HCT116 (cell line): Measurements from ENCODE around the gene GRIP2. TPM values are rescaled to one million over a fixed set of nuclear protein-coding genes. Genes with fewer than 3 reads are reported as not detected.

Source experiments
- ATAC-seq: fragments of 200-7000 bp; cut with Tn5 transposase; 2 replicates; pipeline ENCODE4 v1.9.1; 2020; ENCODE audit warnings: mild to moderate bottlenecking, moderate library complexity
- BruUV-seq: library from RNA; stranded (reverse); fragments of 400-500 nt; replicated peaks from 2 replicates; lab custom pipeline; 2021; lab: Mats Ljungman, UMichigan
- CTCF ChIA-PET: fragments of 300-600 bp; sonication (Branson Sonifier 250); formaldehyde crosslinking; loops from one replicate; lab custom pipeline; 2021; ENCODE audit warnings: antibody characterized with exemption; lab: Charles Lee
- POLR2A ChIA-PET: fragments of 300-600, 350-600 bp; sonication (Branson Sonifier 250); formaldehyde crosslinking; loops from one replicate; lab custom pipeline; 2021; ENCODE audit warnings: antibody characterized with exemption; lab: Charles Lee
- RAD21 ChIA-PET, 2 experiments: fragments of 300-600 bp; sonication (Branson Sonifier 250); formaldehyde crosslinking; loops; one replicate each; lab custom pipeline; 2023; ENCODE audit warnings: low total read pairs in 2 of 2; ENCODE audit not compliant: uncharacterized antibody in 2 of 2, unreplicated experiment in 2 of 2, low non-redundant PET in 1 of 2; lab: Charles Lee
- DNase-seq: peaks from one replicate; pipeline ENCODE4 v3.0.0-alpha.2; 2010; ENCODE audit warnings: low read depth, low spot score
- H2AFZ ChIP-seq: fragments of 200-600 bp; shearing (Covaris generic), sonication (generic); 2 replicates; pipeline ENCODE4 v1.6.1; 2017; ENCODE audit warnings: low read depth, mixed run types, mixed read lengths, antibody characterized with exemption, low read length; ENCODE audit not compliant: poor library complexity, severe bottlenecking
- H3K27ac ChIP-seq: 2 replicates; pipeline ENCODE4 v1.5.1; 2012; ENCODE audit warnings: low read depth, low read length
- H3K27me3 ChIP-seq: fragments of 200-600 bp; sonication (generic); 2 replicates; pipeline ENCODE4 v1.6.1; 2016; ENCODE audit warnings: mixed run types, low read length, mixed read lengths; ENCODE audit not compliant: insufficient read depth
- H3K36me3 ChIP-seq, 2 experiments: fragments of 200-500 bp in 1 of 2; fragments of 200-600 bp in 1 of 2; sonication (Bioruptor generic) in 1 of 2; sonication (generic) in 1 of 2; 2 replicates each; pipeline versions ENCODE4 v1.5.1 to v1.6.1; 2014 to 2016; ENCODE audit warnings: low read length in 2 of 2, inconsistent platforms in 1 of 2, mixed read lengths in 1 of 2, mixed run types in 1 of 2; ENCODE audit not compliant: insufficient read depth in 2 of 2, control insufficient read depth in 1 of 2
- H3K4me1 ChIP-seq, 2 experiments: fragments of 200-600 bp in 1 of 2; sonication (generic) in 1 of 2; 2 replicates each; pipeline versions ENCODE4 v1.5.1 to v1.6.1; 2012 to 2017; ENCODE audit warnings: low read length in 2 of 2, inconsistent platforms in 1 of 2, mild to moderate bottlenecking in 1 of 2, mixed read lengths in 1 of 2, mixed run types in 1 of 2, moderate library complexity in 1 of 2; ENCODE audit not compliant: insufficient read depth in 2 of 2, control insufficient read depth in 1 of 2
- H3K4me2 ChIP-seq: fragments of 200-600 bp; sonication (generic); 2 replicates; pipeline ENCODE4 v1.6.1; 2017; ENCODE audit warnings: mixed run types, low read length, mixed read lengths
- H3K4me3 ChIP-seq, 2 experiments: fragments of 200-600 bp in 1 of 2; sonication (generic) in 1 of 2; replicated peaks in 1 of 2; 2 replicates each; pipeline ENCODE4 v1.5.1; 2011 to 2016; ENCODE audit warnings: low read length in 2 of 2, control low read depth in 1 of 2, low read depth in 1 of 2, mild to moderate bottlenecking in 1 of 2, mixed read lengths in 1 of 2, mixed run types in 1 of 2
- H3K79me2 ChIP-seq: fragments of 200-600 bp; sonication (generic); 2 replicates; pipeline ENCODE4 v1.6.1; 2017; ENCODE audit warnings: mild to moderate bottlenecking, mixed run types, low read length, moderate library complexity, mixed read lengths; ENCODE audit not compliant: insufficient read depth
- H3K9ac ChIP-seq: fragments of 200-600 bp; sonication (generic); 2 replicates; pipeline ENCODE4 v1.6.1; 2016; ENCODE audit warnings: low read length, mixed read lengths
- H3K9me2 ChIP-seq: fragments of 200-600 bp; sonication (generic), shearing (Covaris generic); 2 replicates; pipeline ENCODE4 v1.6.1; 2017; ENCODE audit warnings: mixed run types, mild to moderate bottlenecking, moderate library complexity; ENCODE audit not compliant: insufficient read depth
- H3K9me3 ChIP-seq, 2 experiments: fragments of 200-500 bp in 1 of 2; fragments of 200-600 bp in 1 of 2; sonication (Bioruptor generic) in 1 of 2; sonication (generic) in 1 of 2; 2 replicates each; pipeline ENCODE4 v1.6.1; 2014 to 2017; ENCODE audit warnings: low read length in 2 of 2, mixed read lengths in 2 of 2, inconsistent platforms in 1 of 2, low read depth in 1 of 2, mild to moderate bottlenecking in 1 of 2, mixed run types in 1 of 2, moderate library complexity in 1 of 2; ENCODE audit not compliant: control insufficient read depth in 1 of 2, insufficient read depth in 1 of 2
- H4K20me1 ChIP-seq: fragments of 200-600 bp; sonication (generic), shearing (Covaris generic); 2 replicates; pipeline ENCODE4 v1.6.1; 2017; ENCODE audit warnings: mixed run types, mild to moderate bottlenecking, moderate library complexity; ENCODE audit not compliant: insufficient read depth
- CBX3 ChIP-seq: IDR thresholded peaks from 2 replicates; pipeline ENCODE4 v1.6.1; 2012; ENCODE audit warnings: low read depth
- CEBPB ChIP-seq: IDR thresholded peaks from 2 replicates; pipeline ENCODE4 v1.6.1; 2012; ENCODE audit warnings: low read depth
- ELF1 ChIP-seq: IDR thresholded peaks from 2 replicates; pipeline ENCODE4 v1.6.1; 2012; ENCODE audit warnings: low read depth, borderline replicate concordance
- EZH2phosphoT487 ChIP-seq: fragments of 200-600 bp; IDR thresholded peaks from 2 replicates; pipeline ENCODE4 v1.6.1; 2018; ENCODE audit warnings: antibody characterized with exemption, borderline replicate concordance
- FOSL1 ChIP-seq: IDR thresholded peaks from 2 replicates; pipeline ENCODE4 v1.6.1; 2012; ENCODE audit warnings: low read depth
- POLR2A ChIP-seq: IDR thresholded peaks from 2 replicates; pipeline ENCODE4 v1.7.0; 2011; ENCODE audit warnings: borderline replicate concordance; ENCODE audit not compliant: insufficient read depth, insufficient read length; ENCODE audit errors: extremely low read depth
- POLR2AphosphoS5 ChIP-seq: IDR thresholded peaks from 2 replicates; pipeline ENCODE4 v1.6.1; 2011; ENCODE audit warnings: mild to moderate bottlenecking, low read depth, low read length, moderate library complexity
- RAD21 ChIP-seq: IDR thresholded peaks from 2 replicates; pipeline ENCODE4 v1.6.1; 2012; ENCODE audit warnings: low read depth, mild to moderate bottlenecking
- YY1 ChIP-seq: IDR thresholded peaks from 2 replicates; pipeline ENCODE4 v1.6.1; 2011; ENCODE audit warnings: low read length, low read depth, moderate library complexity, mild to moderate bottlenecking; ENCODE audit not compliant: insufficient replicate concordance; ENCODE audit errors: extremely low read depth
- ZFX ChIP-seq: fragments of 450-650 bp; IDR thresholded peaks from 2 replicates; pipeline ENCODE4 v1.6.1; 2017
- ZNF274 ChIP-seq: fragments of 200-500 bp; sonication (Bioruptor generic); IDR thresholded peaks from 2 replicates; pipeline ENCODE4 v1.6.1; 2014; ENCODE audit warnings: mild to moderate bottlenecking, low read depth, low read length, inconsistent platforms
- intact Hi-C: fragments of 100-400 bp; cut with micrococcal nuclease; formaldehyde crosslinking; loops from 2 replicates; pipeline ENCODE4 v1.10.0; 2022
- total RNA-seq: library from RNA; stranded (reverse); gene quantifications from one replicate; pipeline ENCODE4 v1.2.1, GENCODE V29; 2021; ENCODE audit not compliant: unreplicated experiment
- TF ChIP-seq, protein P1 (sequence below): IDR thresholded peaks from 2 replicates; pipeline ENCODE4 v1.6.1; 2012; ENCODE audit warnings: low read depth
- TF ChIP-seq, protein P2 (sequence below), 3 experiments: fragments of 200-600 bp in 1 of 3; sonication (generic) in 1 of 3; IDR thresholded peaks in 2 of 3; conservative IDR thresholded peaks in 1 of 3; 2 replicates each; pipeline ENCODE4 v1.5.1; 2012 to 2017; ENCODE audit warnings: low read depth in 2 of 3, low read length in 2 of 3, antibody characterized with exemption in 1 of 3, borderline replicate concordance in 1 of 3, control low read depth in 1 of 3, mild to moderate bottlenecking in 1 of 3, mixed read lengths in 1 of 3, mixed run types in 1 of 3, moderate library complexity in 1 of 3; ENCODE audit not compliant: insufficient read depth in 1 of 3
- TF ChIP-seq, protein P3 (sequence below): IDR thresholded peaks from 2 replicates; pipeline ENCODE4 v1.6.1; 2011; ENCODE audit warnings: mild to moderate bottlenecking, low read length, moderate library complexity; ENCODE audit not compliant: insufficient replicate concordance; ENCODE audit errors: extremely low read depth
- TF ChIP-seq, protein P4 (sequence below): IDR thresholded peaks from 2 replicates; pipeline ENCODE4 v1.6.1; 2012

GRIP2 gene
- total RNA-seq, 1 experiment from 2014 or later: 0.34 TPM

DNA sequence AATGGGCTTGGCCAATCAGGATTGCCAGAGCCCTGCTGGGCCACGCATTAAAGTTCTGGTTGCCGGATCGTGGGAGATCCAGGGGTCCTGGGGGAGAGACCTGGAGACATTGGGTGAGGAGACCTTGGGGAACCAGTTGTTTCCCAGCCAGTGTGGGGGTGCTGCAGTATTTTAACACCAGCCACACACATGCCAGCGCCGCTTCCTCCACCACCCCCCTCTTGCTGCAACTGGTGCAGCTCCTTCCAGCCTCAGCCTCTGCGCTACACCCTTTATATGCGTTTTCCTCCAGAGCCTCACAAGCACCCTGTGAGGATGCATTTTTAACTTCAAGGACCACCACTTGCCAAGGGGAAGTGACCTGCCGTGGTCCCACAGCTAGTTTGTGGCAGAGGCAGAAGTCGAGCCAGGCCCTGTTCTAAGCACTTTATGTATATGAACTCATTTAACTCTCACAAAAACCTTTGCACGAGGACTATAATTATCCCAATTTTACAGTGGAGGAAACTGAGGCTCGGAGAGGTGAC is 29.4 kb upstream of the GRIP2 start (continued):
- TF ChIP-seq, protein P1, sequence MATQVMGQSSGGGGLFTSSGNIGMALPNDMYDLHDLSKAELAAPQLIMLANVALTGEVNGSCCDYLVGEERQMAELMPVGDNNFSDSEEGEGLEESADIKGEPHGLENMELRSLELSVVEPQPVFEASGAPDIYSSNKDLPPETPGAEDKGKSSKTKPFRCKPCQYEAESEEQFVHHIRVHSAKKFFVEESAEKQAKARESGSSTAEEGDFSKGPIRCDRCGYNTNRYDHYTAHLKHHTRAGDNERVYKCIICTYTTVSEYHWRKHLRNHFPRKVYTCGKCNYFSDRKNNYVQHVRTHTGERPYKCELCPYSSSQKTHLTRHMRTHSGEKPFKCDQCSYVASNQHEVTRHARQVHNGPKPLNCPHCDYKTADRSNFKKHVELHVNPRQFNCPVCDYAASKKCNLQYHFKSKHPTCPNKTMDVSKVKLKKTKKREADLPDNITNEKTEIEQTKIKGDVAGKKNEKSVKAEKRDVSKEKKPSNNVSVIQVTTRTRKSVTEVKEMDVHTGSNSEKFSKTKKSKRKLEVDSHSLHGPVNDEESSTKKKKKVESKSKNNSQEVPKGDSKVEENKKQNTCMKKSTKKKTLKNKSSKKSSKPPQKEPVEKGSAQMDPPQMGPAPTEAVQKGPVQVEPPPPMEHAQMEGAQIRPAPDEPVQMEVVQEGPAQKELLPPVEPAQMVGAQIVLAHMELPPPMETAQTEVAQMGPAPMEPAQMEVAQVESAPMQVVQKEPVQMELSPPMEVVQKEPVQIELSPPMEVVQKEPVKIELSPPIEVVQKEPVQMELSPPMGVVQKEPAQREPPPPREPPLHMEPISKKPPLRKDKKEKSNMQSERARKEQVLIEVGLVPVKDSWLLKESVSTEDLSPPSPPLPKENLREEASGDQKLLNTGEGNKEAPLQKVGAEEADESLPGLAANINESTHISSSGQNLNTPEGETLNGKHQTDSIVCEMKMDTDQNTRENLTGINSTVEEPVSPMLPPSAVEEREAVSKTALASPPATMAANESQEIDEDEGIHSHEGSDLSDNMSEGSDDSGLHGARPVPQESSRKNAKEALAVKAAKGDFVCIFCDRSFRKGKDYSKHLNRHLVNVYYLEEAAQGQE: no peak
- TF ChIP-seq, protein P2, sequence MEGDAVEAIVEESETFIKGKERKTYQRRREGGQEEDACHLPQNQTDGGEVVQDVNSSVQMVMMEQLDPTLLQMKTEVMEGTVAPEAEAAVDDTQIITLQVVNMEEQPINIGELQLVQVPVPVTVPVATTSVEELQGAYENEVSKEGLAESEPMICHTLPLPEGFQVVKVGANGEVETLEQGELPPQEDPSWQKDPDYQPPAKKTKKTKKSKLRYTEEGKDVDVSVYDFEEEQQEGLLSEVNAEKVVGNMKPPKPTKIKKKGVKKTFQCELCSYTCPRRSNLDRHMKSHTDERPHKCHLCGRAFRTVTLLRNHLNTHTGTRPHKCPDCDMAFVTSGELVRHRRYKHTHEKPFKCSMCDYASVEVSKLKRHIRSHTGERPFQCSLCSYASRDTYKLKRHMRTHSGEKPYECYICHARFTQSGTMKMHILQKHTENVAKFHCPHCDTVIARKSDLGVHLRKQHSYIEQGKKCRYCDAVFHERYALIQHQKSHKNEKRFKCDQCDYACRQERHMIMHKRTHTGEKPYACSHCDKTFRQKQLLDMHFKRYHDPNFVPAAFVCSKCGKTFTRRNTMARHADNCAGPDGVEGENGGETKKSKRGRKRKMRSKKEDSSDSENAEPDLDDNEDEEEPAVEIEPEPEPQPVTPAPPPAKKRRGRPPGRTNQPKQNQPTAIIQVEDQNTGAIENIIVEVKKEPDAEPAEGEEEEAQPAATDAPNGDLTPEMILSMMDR (IDR thresholded peaks at IDR 0.05 in 2 of 3, conservative IDR thresholded peaks at IDR 0.05 in 1 of 3; ENCODE audit: borderline replicate concordance in 1 of 3, insufficient read depth in 1 of 3, low read depth in 2 of 3, low read length in 2 of 3): no peak
- TF ChIP-seq YY1 (no peak), POLR2AphosphoS5 (no peak), ZFX (no peak), CBX3 (no peak), RAD21 (no peak)

DNA sequence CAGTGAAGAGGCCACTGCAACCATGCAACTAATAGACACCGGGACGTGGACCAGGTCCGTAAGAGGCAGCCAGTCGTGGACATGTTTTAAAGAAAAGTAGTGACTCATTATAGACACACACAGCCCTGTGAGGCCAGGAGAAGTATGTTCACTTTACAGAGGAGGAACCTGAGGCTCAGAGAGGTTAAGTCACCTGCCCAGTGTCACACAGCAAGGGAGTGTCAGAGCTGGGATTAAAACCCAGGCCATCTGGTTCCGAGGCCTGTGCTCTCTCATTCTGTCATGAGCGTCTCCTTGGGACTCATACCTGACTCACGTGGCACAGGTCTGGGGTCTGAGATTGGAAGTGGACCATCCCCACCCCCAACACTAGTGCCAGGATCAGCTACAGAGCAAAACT is 28.1 kb upstream of the GRIP2 start:
- H3K36me3 ChIP-seq: no peaks in the 10 kb centered on the region
- H3K27ac ChIP-seq: no peak overlapping the region
- no peaks in the 10 kb centered on the region for H3K79me2 ChIP-seq
- H3K4me1 ChIP-seq: no peaks in the 10 kb centered on the region
- H3K27me3 ChIP-seq: no peaks in the 10 kb centered on the region
- ChIA-PET RAD21 (no interaction called here), CTCF (no interaction called here), POLR2A (no interaction called here)
- ATAC-seq (no peak), DNase-seq (no peak)
- no peaks in the 10 kb centered on the region for H3K9me2 ChIP-seq
- no peak overlapping the region for H3K4me2 ChIP-seq
- no TSS peak for BruUV-seq
- H2AFZ ChIP-seq: no peak overlapping the region
- H3K4me3 ChIP-seq: no peak overlapping the region
- no peak overlapping the region for H3K9ac ChIP-seq
- H4K20me1 ChIP-seq: no peaks in the 10 kb centered on the region
- H3K9me3 ChIP-seq: no peaks in the 10 kb centered on the region
- intact Hi-C loops: no loop called here
- TF ChIP-seq EZH2phosphoT487: no peak
- no peak for TF ChIP-seq CEBPB
- no peak for TF ChIP-seq FOSL1
- TF ChIP-seq, protein P3, sequence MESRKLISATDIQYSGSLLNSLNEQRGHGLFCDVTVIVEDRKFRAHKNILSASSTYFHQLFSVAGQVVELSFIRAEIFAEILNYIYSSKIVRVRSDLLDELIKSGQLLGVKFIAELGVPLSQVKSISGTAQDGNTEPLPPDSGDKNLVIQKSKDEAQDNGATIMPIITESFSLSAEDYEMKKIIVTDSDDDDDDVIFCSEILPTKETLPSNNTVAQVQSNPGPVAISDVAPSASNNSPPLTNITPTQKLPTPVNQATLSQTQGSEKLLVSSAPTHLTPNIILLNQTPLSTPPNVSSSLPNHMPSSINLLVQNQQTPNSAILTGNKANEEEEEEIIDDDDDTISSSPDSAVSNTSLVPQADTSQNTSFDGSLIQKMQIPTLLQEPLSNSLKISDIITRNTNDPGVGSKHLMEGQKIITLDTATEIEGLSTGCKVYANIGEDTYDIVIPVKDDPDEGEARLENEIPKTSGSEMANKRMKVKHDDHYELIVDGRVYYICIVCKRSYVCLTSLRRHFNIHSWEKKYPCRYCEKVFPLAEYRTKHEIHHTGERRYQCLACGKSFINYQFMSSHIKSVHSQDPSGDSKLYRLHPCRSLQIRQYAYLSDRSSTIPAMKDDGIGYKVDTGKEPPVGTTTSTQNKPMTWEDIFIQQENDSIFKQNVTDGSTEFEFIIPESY: no peak
- no peak for TF ChIP-seq POLR2A
- no peak for TF ChIP-seq POLR2AphosphoS5
- TF ChIP-seq, protein P4, sequence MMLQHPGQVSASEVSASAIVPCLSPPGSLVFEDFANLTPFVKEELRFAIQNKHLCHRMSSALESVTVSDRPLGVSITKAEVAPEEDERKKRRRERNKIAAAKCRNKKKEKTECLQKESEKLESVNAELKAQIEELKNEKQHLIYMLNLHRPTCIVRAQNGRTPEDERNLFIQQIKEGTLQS: no peak
- no peak for TF ChIP-seq ZNF274
- TF ChIP-seq ELF1: no peak
